Liver (tissue), 9 donors: ENCODE measurements around the gene LRP4. TPM values are rescaled to one million over a fixed set of nuclear protein-coding genes. Genes with fewer than 3 reads are reported as not detected.

ENCODE experiments used
- DNase-seq: peaks from one replicate; pipeline ENCODE4 v3.0.0-alpha.2; 2017; ENCODE audit warnings: low spot score
- H3K27ac ChIP-seq, 2 donors: one replicate each; pipeline ENCODE4 v1.7.0; 2013; ENCODE audit warnings: inconsistent platforms in 2 of 2, low read length in 2 of 2, control low read depth in 1 of 2, low read depth in 1 of 2, mild to moderate bottlenecking in 1 of 2
- H3K27me3 ChIP-seq, 4 donors: one replicate each; pipeline versions ENCODE4 v1.6.1 to v1.7.0; 2013; ENCODE audit warnings: low read length in 3 of 4, inconsistent platforms in 1 of 4, mild to moderate bottlenecking in 1 of 4, moderate library complexity in 1 of 4; ENCODE audit not compliant: control insufficient read depth in 4 of 4, insufficient read depth in 4 of 4
- H3K36me3 ChIP-seq, 4 donors: one replicate each; pipeline versions ENCODE4 v1.6.1 to v1.7.0; 2013; ENCODE audit warnings: low read length in 3 of 4, mild to moderate bottlenecking in 3 of 4, low read depth in 1 of 4, moderate library complexity in 1 of 4; ENCODE audit not compliant: control insufficient read depth in 4 of 4, insufficient read depth in 3 of 4
- H3K4me1 ChIP-seq, 4 donors: one replicate each; pipeline versions ENCODE4 v1.6.1 to v1.7.0; 2013; ENCODE audit warnings: low read length in 3 of 4, mild to moderate bottlenecking in 3 of 4, moderate library complexity in 1 of 4; ENCODE audit not compliant: control insufficient read depth in 4 of 4, insufficient read depth in 4 of 4
- H3K4me3 ChIP-seq, 3 donors: one replicate each; pipeline versions ENCODE4 v1.6.1 to v1.7.0; 2013; ENCODE audit warnings: low read length in 3 of 3, control low read depth in 1 of 3, low read depth in 1 of 3, mild to moderate bottlenecking in 1 of 3
- H3K9ac ChIP-seq, 2 donors: one replicate each; pipeline ENCODE4 v1.7.0; 2013; ENCODE audit warnings: low read length in 2 of 2, mild to moderate bottlenecking in 2 of 2, moderate library complexity in 2 of 2, control low read depth in 1 of 2, low read depth in 1 of 2
- H3K9me3 ChIP-seq, 4 donors: one replicate each; pipeline versions ENCODE4 v1.6.1 to v1.7.0; 2013; ENCODE audit warnings: low read length in 3 of 4; ENCODE audit not compliant: control insufficient read depth in 4 of 4
- ATF3 ChIP-seq: IDR thresholded peaks from 2 replicates; pipeline ENCODE4 v1.6.1; 2016; ENCODE audit warnings: antibody characterized with exemption
- CTCF ChIP-seq: fragments of 150-350 bp; IDR thresholded peaks from 2 replicates; pipeline ENCODE4 v1.5.1; 2017; ENCODE audit warnings: improper control_type of control experiment, low read depth, low read length; ENCODE audit not compliant: missing input control
- EGR1 ChIP-seq, 2 donors: IDR thresholded peaks; 2 replicates each; pipeline ENCODE4 v1.6.1; 2016 to 2018; ENCODE audit warnings: antibody characterized with exemption in 2 of 2, low read depth in 2 of 2
- FOXA1 ChIP-seq: IDR thresholded peaks from 2 replicates; pipeline ENCODE4 v1.6.1; 2016; ENCODE audit warnings: antibody characterized with exemption
- FOXA2 ChIP-seq: IDR thresholded peaks from 2 replicates; pipeline ENCODE4 v1.6.1; 2016; ENCODE audit warnings: antibody characterized with exemption
- GABPA ChIP-seq, 2 donors: IDR thresholded peaks in 1 of 2; conservative IDR thresholded peaks in 1 of 2; 2 replicates each; pipeline ENCODE4 v1.6.1; 2016; ENCODE audit warnings: antibody characterized with exemption in 2 of 2, mild to moderate bottlenecking in 1 of 2, moderate library complexity in 1 of 2
- HNF4G ChIP-seq: IDR thresholded peaks from 2 replicates; pipeline ENCODE4 v1.6.1; 2016; ENCODE audit warnings: antibody characterized with exemption
- NR2F2 ChIP-seq: IDR thresholded peaks from 2 replicates; pipeline ENCODE4 v1.6.1; 2016; ENCODE audit warnings: antibody characterized with exemption
- RAD21 ChIP-seq, 2 donors: IDR thresholded peaks; 2 replicates each; pipeline ENCODE4 v1.6.1; 2016; ENCODE audit warnings: antibody characterized with exemption in 2 of 2, mild to moderate bottlenecking in 2 of 2
- REST ChIP-seq: IDR thresholded peaks from 2 replicates; pipeline ENCODE4 v1.6.1; 2016; ENCODE audit warnings: antibody characterized with exemption, mild to moderate bottlenecking
- SP1 ChIP-seq: IDR thresholded peaks from 2 replicates; pipeline ENCODE4 v1.6.1; 2018; ENCODE audit warnings: antibody characterized with exemption, mild to moderate bottlenecking
- TAF1 ChIP-seq: conservative IDR thresholded peaks from 2 replicates; pipeline ENCODE4 v1.6.1; 2016; ENCODE audit warnings: antibody characterized with exemption, mild to moderate bottlenecking
- YY1 ChIP-seq: IDR thresholded peaks from 2 replicates; pipeline ENCODE4 v1.6.1; 2016; ENCODE audit warnings: antibody characterized with exemption, mild to moderate bottlenecking
- WGBS: extraction: QIAGEN DNeasy Blood & Tissue Kit; methylation state at CpG from one replicate; pipeline ENCODE4 v1.1.7; 2013; 5-methylcytosine and 5-hydroxymethylcytosine counted together
- polyA plus RNA-seq, 2 donors: library from polyadenylated mRNA; stranded (reverse) in 1 of 2; unstranded in 1 of 2; fragments of 200-250 nt in 1 of 2; fragments of >200 nt in 1 of 2; fragmentation: Nextera tagmentation in 1 of 2; extraction: Ambion mirVana in 1 of 2; gene quantifications; one replicate each; pipeline versions ENCODE4 v1.2.1 to v1.2.3, GENCODE V29; 2013 to 2015
- total RNA-seq, 2 donors: library from RNA; depleted of rRNA; stranded (reverse); fragments of >200 nt; gene quantifications; one replicate each; pipeline ENCODE4 v1.2.3, GENCODE V29; 2014
- TF ChIP-seq, protein P1 (sequence below): IDR thresholded peaks from 2 replicates; pipeline ENCODE4 v1.6.1; 2016; ENCODE audit warnings: antibody characterized with exemption
- TF ChIP-seq, protein P2 (sequence below): IDR thresholded peaks from 2 replicates; pipeline ENCODE4 v1.6.1; 2016; ENCODE audit warnings: antibody characterized with exemption
- donor health status: healthy.
- donor health status: healthy.
- donor health status: healthy.
- donor health status: healthy.
- donor health status: healthy.

LRP4 gene
- total and polyA plus RNA-seq, 4 donors = 0.50 to 3.1 (median 0.90) TPM

GRCh38 chr11:46907606-46908005 is 10.7 kb downstream of the LRP4 start:
- Histone ChIP-seq H3K27ac (no peak overlapping the region), H3K9me3 (no peaks in the 10 kb centered on the region), H3K9ac (no peak overlapping the region), H3K4me1 (no peaks in the 10 kb centered on the region), H3K4me3 (no peak overlapping the region), H3K36me3 (no peaks in the 10 kb centered on the region), H3K27me3 (no peaks in the 10 kb centered on the region)
- TF ChIP-seq FOXA2 (no peak), RAD21 (IDR thresholded peaks at IDR 0.05) (no peak), YY1 (no peak), HNF4G (no peak), GABPA (IDR thresholded peaks at IDR 0.05 in 1 of 2, conservative IDR thresholded peaks at IDR 0.05 in 1 of 2) (no peak), EGR1 (IDR thresholded peaks at IDR 0.05; ENCODE audit: low read depth in 2 of 2) (no peak), FOXA1 (no peak), REST (no peak), SP1 (no peak), TAF1 (no peak), CTCF (no peak), NR2F2 (no peak), ATF3 (no peak)
- TF ChIP-seq, protein P1, sequence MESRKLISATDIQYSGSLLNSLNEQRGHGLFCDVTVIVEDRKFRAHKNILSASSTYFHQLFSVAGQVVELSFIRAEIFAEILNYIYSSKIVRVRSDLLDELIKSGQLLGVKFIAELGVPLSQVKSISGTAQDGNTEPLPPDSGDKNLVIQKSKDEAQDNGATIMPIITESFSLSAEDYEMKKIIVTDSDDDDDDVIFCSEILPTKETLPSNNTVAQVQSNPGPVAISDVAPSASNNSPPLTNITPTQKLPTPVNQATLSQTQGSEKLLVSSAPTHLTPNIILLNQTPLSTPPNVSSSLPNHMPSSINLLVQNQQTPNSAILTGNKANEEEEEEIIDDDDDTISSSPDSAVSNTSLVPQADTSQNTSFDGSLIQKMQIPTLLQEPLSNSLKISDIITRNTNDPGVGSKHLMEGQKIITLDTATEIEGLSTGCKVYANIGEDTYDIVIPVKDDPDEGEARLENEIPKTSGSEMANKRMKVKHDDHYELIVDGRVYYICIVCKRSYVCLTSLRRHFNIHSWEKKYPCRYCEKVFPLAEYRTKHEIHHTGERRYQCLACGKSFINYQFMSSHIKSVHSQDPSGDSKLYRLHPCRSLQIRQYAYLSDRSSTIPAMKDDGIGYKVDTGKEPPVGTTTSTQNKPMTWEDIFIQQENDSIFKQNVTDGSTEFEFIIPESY = no peak
- TF ChIP-seq, protein P2, sequence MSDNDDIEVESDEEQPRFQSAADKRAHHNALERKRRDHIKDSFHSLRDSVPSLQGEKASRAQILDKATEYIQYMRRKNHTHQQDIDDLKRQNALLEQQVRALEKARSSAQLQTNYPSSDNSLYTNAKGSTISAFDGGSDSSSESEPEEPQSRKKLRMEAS = no peak
- no peak for DNase-seq
- 98% methylated on average over 4 of the region's 4 CpGs for WGBS

- no peak for TF ChIP-seq EGR1 (IDR thresholded peaks at IDR 0.05; ENCODE audit: low read depth in 2 of 2)
- no peak for DNase-seq
- Histone ChIP-seq H3K36me3 (no peaks in the 10 kb centered on the region), H3K4me1 (no peaks in the 10 kb centered on the region), H3K9me3 (no peaks in the 10 kb centered on the region), H3K27ac (no peak overlapping the region), H3K27me3 (no peaks in the 10 kb centered on the region), H3K4me3 (no peak overlapping the region), H3K9ac (no peak overlapping the region)
- WGBS = 54% methylated on average over 13 of the region's 13 CpGs
These were observed 11.7 kb downstream of the LRP4 start for GRCh38 chr11:46906609-46907041.
